Measurements from ENCODE around the gene ABT1. TPM values are rescaled to one million over a fixed set of nuclear protein-coding genes. Genes with fewer than 3 reads are reported as not detected.

The ABT1 gene
- total RNA-seq, 2 donors from 2014 or later, result 10.3 to 11.5 TPM

Other genes starting within 250 kb of the ABT1 start
- gene BTN3A2, start 231.8 kb upstream of the ABT1 start, total RNA-seq, result 10 to 100 TPM in 1 of 2 donors, 1 to 10 TPM in 1; 9.7 to 11.8 TPM
- gene BTN2A2, start 213.8 kb upstream of the ABT1 start, total RNA-seq, result 10 to 100 TPM in 1 of 2 donors, 1 to 10 TPM in 1; 9.6 to 13.1 TPM
- 10 to 100 TPM in 1 of 2 donors, 1 to 10 TPM in 1; 9.1 to 15.6 TPM for gene BTN3A1, start 194.7 kb upstream of the ABT1 start, total RNA-seq
- 10 to 100 TPM; 11.1 to 16.3 TPM for gene BTN3A3, start 156.4 kb upstream of the ABT1 start, total RNA-seq
- 10 to 100 TPM; 26.2 to 30.0 TPM for gene BTN2A1, start 139.0 kb upstream of the ABT1 start, total RNA-seq
- not detected for gene BTN1A1, start 96.7 kb upstream of the ABT1 start, total RNA-seq
- 10 to 100 TPM; 54.2 to 62.0 TPM for gene HMGN4, start 58.6 kb upstream of the ABT1 start, total RNA-seq
- gene ZNF322, start 62.8 kb downstream of the ABT1 start, total RNA-seq, result 10 to 100 TPM; 19.5 to 23.6 TPM

Data from posterior vena cava (tissue), 2 donors.